ENCODE data around the gene HELZ. TPM values are rescaled to one million over a fixed set of nuclear protein-coding genes. Genes with fewer than 3 reads are reported as not detected.

Gene HELZ
- total and polyA plus RNA-seq, 4 donors, result 3.8 to 69.2 (median 25.7) TPM

DNA sequence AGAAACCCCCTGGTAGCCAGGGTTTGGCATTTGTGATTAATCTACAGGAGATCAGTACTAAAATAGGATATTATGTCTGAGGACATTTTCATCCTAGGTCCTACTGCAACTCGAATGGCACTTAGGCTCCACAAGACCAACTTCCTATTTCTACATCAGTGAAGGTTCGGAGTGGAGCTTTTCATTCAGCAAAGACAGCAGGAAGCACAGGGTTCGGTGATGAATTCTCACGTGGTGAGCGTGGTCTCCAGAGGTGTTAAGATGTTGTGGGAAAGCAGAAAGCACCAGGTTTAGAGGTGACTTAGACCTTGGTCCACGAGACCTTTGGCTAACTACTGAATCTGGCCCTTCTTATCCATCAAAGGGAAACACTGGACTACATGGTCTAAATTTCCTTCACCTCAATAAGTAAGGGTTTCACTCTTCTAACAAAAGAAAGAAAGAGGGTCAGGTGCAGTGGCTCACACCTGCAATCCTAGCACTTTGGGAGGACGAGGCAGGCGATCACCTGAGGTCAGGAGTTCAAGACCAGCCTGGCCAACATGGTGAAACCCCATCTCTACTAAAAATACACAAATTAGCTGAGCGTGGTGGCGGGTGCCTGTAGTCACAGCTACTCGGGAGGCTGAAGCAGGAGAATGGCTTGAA lies 13.9 kb upstream of the HELZ start:
- TF ChIP-seq JUND (IDR thresholded peaks at IDR 0.05) (no peak), TAF1 (conservative IDR thresholded peaks at IDR 0.05) (no peak), GABPA (IDR thresholded peaks at IDR 0.05 in 1 of 2, conservative IDR thresholded peaks at IDR 0.05 in 1 of 2) (no peak), FOXA2 (IDR thresholded peaks at IDR 0.05) (no peak), EGR1 (IDR thresholded peaks at IDR 0.05; ENCODE audit: low read depth in 2 of 2) (no peak)
- TF ChIP-seq, protein P1, sequence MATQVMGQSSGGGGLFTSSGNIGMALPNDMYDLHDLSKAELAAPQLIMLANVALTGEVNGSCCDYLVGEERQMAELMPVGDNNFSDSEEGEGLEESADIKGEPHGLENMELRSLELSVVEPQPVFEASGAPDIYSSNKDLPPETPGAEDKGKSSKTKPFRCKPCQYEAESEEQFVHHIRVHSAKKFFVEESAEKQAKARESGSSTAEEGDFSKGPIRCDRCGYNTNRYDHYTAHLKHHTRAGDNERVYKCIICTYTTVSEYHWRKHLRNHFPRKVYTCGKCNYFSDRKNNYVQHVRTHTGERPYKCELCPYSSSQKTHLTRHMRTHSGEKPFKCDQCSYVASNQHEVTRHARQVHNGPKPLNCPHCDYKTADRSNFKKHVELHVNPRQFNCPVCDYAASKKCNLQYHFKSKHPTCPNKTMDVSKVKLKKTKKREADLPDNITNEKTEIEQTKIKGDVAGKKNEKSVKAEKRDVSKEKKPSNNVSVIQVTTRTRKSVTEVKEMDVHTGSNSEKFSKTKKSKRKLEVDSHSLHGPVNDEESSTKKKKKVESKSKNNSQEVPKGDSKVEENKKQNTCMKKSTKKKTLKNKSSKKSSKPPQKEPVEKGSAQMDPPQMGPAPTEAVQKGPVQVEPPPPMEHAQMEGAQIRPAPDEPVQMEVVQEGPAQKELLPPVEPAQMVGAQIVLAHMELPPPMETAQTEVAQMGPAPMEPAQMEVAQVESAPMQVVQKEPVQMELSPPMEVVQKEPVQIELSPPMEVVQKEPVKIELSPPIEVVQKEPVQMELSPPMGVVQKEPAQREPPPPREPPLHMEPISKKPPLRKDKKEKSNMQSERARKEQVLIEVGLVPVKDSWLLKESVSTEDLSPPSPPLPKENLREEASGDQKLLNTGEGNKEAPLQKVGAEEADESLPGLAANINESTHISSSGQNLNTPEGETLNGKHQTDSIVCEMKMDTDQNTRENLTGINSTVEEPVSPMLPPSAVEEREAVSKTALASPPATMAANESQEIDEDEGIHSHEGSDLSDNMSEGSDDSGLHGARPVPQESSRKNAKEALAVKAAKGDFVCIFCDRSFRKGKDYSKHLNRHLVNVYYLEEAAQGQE (IDR thresholded peaks at IDR 0.05), result no peak
- TF ChIP-seq, protein P2, sequence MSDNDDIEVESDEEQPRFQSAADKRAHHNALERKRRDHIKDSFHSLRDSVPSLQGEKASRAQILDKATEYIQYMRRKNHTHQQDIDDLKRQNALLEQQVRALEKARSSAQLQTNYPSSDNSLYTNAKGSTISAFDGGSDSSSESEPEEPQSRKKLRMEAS (IDR thresholded peaks at IDR 0.05), result no peak
- Histone ChIP-seq H3K4me3 (ENCODE audit: low read depth in 1 of 3, low read length in 3 of 3) (no peak overlapping the region), H3K4me1 (ENCODE audit: control insufficient read depth in 4 of 4, insufficient read depth in 4 of 4, low read length in 3 of 4) (peaks cover 2 to 25% (median 13%) of the 10 kb centered on the region in 4 donors), H3K9ac (ENCODE audit: low read depth in 1 of 2, low read length in 2 of 2) (no peak overlapping the region), H3K27me3 (ENCODE audit: control insufficient read depth in 4 of 4, insufficient read depth in 4 of 4, low read length in 3 of 4) (no peaks in the 10 kb centered on the region), H3K9me3 (ENCODE audit: control insufficient read depth in 4 of 4, low read length in 3 of 4) (no peaks in the 10 kb centered on the region), H3K36me3 (ENCODE audit: control insufficient read depth in 4 of 4, insufficient read depth in 3 of 4, low read depth in 1 of 4, low read length in 3 of 4) (no peaks in the 10 kb centered on the region), H3K27ac (ENCODE audit: low read depth in 1 of 2, low read length in 2 of 2) (peak overlapping the region; percentile 46 to 50)
- no peak for DNase-seq (ENCODE audit: low spot score)
- WGBS, result 81% methylated on average over 11 of the region's 11 CpGs

DNA sequence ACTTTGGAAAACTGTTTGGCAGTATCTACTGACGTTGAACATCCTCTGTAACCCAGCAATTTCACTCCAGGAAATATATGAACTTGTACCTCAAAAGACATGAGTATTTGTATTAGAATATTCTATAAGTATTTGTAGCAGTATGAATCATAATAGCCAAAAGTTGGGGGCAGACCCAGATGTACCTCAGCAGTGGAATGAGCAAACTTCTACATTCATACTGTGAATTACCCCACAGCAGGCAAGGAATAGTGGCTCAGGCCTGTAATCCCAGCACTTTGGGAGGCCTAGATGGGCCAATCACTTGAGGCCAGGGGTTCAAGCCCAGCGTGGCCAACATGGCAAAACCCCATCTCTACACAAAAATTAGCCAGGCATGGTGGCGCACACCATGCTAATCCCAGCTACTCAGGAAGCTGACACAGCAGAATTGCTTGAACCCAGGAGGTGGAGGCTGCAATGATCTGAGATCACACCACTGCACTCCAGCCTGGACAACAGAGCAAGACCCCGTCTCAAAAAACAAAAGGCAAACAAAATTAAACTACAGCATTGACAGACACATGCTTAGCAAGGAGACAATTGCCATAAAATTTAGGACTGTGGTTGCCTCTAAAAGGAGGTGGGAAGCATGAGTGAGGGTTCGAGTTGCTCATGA lies 11.2 kb upstream of the HELZ start:
- peaks cover 2 to 25% (median 13%) of the 10 kb centered on the region in 4 donors for H3K4me1 ChIP-seq (ENCODE audit: control insufficient read depth in 4 of 4, insufficient read depth in 4 of 4, low read length in 3 of 4)
- TF ChIP-seq JUND (IDR thresholded peaks at IDR 0.05), result no peak
- TF ChIP-seq EGR1 (IDR thresholded peaks at IDR 0.05; ENCODE audit: low read depth in 2 of 2), result no peak
- no peak for TF ChIP-seq HNF4G (IDR thresholded peaks at IDR 0.05)
- TF ChIP-seq YY1 (IDR thresholded peaks at IDR 0.05), result no peak
- no peak for TF ChIP-seq RAD21 (IDR thresholded peaks at IDR 0.05)
- TF ChIP-seq FOXA2 (IDR thresholded peaks at IDR 0.05), result no peak
- TF ChIP-seq, protein P3, sequence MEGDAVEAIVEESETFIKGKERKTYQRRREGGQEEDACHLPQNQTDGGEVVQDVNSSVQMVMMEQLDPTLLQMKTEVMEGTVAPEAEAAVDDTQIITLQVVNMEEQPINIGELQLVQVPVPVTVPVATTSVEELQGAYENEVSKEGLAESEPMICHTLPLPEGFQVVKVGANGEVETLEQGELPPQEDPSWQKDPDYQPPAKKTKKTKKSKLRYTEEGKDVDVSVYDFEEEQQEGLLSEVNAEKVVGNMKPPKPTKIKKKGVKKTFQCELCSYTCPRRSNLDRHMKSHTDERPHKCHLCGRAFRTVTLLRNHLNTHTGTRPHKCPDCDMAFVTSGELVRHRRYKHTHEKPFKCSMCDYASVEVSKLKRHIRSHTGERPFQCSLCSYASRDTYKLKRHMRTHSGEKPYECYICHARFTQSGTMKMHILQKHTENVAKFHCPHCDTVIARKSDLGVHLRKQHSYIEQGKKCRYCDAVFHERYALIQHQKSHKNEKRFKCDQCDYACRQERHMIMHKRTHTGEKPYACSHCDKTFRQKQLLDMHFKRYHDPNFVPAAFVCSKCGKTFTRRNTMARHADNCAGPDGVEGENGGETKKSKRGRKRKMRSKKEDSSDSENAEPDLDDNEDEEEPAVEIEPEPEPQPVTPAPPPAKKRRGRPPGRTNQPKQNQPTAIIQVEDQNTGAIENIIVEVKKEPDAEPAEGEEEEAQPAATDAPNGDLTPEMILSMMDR (IDR thresholded peaks at IDR 0.05; ENCODE audit: low read depth, low read length, missing input control), result no peak
- TF ChIP-seq, protein P4, sequence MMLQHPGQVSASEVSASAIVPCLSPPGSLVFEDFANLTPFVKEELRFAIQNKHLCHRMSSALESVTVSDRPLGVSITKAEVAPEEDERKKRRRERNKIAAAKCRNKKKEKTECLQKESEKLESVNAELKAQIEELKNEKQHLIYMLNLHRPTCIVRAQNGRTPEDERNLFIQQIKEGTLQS (IDR thresholded peaks at IDR 0.05), result no peak
- TF ChIP-seq, protein P5, sequence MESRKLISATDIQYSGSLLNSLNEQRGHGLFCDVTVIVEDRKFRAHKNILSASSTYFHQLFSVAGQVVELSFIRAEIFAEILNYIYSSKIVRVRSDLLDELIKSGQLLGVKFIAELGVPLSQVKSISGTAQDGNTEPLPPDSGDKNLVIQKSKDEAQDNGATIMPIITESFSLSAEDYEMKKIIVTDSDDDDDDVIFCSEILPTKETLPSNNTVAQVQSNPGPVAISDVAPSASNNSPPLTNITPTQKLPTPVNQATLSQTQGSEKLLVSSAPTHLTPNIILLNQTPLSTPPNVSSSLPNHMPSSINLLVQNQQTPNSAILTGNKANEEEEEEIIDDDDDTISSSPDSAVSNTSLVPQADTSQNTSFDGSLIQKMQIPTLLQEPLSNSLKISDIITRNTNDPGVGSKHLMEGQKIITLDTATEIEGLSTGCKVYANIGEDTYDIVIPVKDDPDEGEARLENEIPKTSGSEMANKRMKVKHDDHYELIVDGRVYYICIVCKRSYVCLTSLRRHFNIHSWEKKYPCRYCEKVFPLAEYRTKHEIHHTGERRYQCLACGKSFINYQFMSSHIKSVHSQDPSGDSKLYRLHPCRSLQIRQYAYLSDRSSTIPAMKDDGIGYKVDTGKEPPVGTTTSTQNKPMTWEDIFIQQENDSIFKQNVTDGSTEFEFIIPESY (IDR thresholded peaks at IDR 0.05), result no peak
- TF ChIP-seq HNF4A (conservative IDR thresholded peaks at IDR 0.05), result no peak
- no peak for TF ChIP-seq FOXA1 (IDR thresholded peaks at IDR 0.05)
- no peak for TF ChIP-seq GABPA (IDR thresholded peaks at IDR 0.05 in 1 of 2, conservative IDR thresholded peaks at IDR 0.05 in 1 of 2)
- TF ChIP-seq NR2F2 (IDR thresholded peaks at IDR 0.05), result no peak
- TF ChIP-seq RXRA (IDR thresholded peaks at IDR 0.05), result no peak
- no peak for TF ChIP-seq SP1 (IDR thresholded peaks at IDR 0.05)
- H3K36me3 ChIP-seq (ENCODE audit: control insufficient read depth in 4 of 4, insufficient read depth in 3 of 4, low read depth in 1 of 4, low read length in 3 of 4), result no peaks in the 10 kb centered on the region
- no peak overlapping the region for H3K9ac ChIP-seq (ENCODE audit: low read depth in 1 of 2, low read length in 2 of 2)
- no peaks in the 10 kb centered on the region for H3K9me3 ChIP-seq (ENCODE audit: control insufficient read depth in 4 of 4, low read length in 3 of 4)
- H3K4me3 ChIP-seq (ENCODE audit: low read depth in 1 of 3, low read length in 3 of 3), result no peak overlapping the region
- WGBS, result 95% methylated on average over 5 of the region's 5 CpGs
- H3K27ac ChIP-seq (ENCODE audit: low read depth in 1 of 2, low read length in 2 of 2), result no peak overlapping the region
- no peaks in the 10 kb centered on the region for H3K27me3 ChIP-seq (ENCODE audit: control insufficient read depth in 4 of 4, insufficient read depth in 4 of 4, low read length in 3 of 4)
- no peak for DNase-seq (ENCODE audit: low spot score)
